Endothelial cell of umbilical vein (primary cell): ENCODE measurements around the gene A3GALT2. TPM values are rescaled to one million over a fixed set of nuclear protein-coding genes. Genes with fewer than 3 reads are reported as not detected.

Experiments used
- BruUV-seq: library from RNA; stranded (reverse); fragments of 400-500 nt; replicated peaks from 2 replicates; lab custom pipeline; 2021; lab: Mats Ljungman, UMichigan
- CTCF ChIA-PET: fragments of 300-600, 350-600 bp; sonication (Branson Sonifier 250); formaldehyde crosslinking; loops from one replicate; lab custom pipeline; 2021; ENCODE audit warnings: antibody characterized with exemption, inconsistent platforms; lab: Charles Lee
- POLR2A ChIA-PET: fragments of 300-600, 350-600 bp; sonication (Branson Sonifier 250); formaldehyde crosslinking; loops from one replicate; lab custom pipeline; 2021; ENCODE audit warnings: antibody characterized with exemption, inconsistent platforms; lab: Charles Lee
- DNase-seq: peaks from one replicate; pipeline ENCODE4 v3.0.0-alpha.2; 2011; ENCODE audit warnings: low read depth, low spot score
- FAIRE-seq: peaks from 2 replicates; lab custom pipeline; 2011; peaks lifted over from hg19 to GRCh38; lab: Jason Lieb, UNC
- H2AFZ ChIP-seq: 2 replicates; pipeline ENCODE4 v1.6.0; 2012; ENCODE audit warnings: low read depth, low read length, control low read depth, inconsistent platforms
- H3K27ac ChIP-seq: 2 replicates; pipeline ENCODE4 v1.5.1; 2011; ENCODE audit warnings: low read depth, mild to moderate bottlenecking, control low read depth, low read length, moderate library complexity; ENCODE audit not compliant: insufficient read depth
- H3K27me3 ChIP-seq, 2 experiments: 2 replicates each; pipeline versions ENCODE4 v1.6.0 to v1.6.1; 2011; ENCODE audit warnings: low read length in 2 of 2, mixed read lengths in 1 of 2; ENCODE audit not compliant: control insufficient read depth in 2 of 2, insufficient read depth in 2 of 2
- H3K36me3 ChIP-seq, 2 experiments: 2 replicates in 1 of 2; 3 replicates in 1 of 2; pipeline ENCODE4 v1.5.1; 2011; ENCODE audit warnings: low read length in 2 of 2, mild to moderate bottlenecking in 1 of 2, moderate library complexity in 1 of 2; ENCODE audit not compliant: control insufficient read depth in 2 of 2, insufficient read depth in 2 of 2; ENCODE audit errors: extremely low read depth in 1 of 2
- H3K4me1 ChIP-seq: 3 replicates; pipeline ENCODE4 v1.5.1; 2011; ENCODE audit warnings: mild to moderate bottlenecking, low read length; ENCODE audit not compliant: control insufficient read depth, insufficient read depth; ENCODE audit errors: extremely low read depth
- H3K4me2 ChIP-seq: 2 replicates; pipeline ENCODE4 v1.6.1; 2011; ENCODE audit warnings: low read length, control low read depth, mixed read lengths; ENCODE audit not compliant: insufficient read depth
- H3K4me3 ChIP-seq, 3 experiments: fragments of 200-600 bp in 1 of 3; sonication (generic), shearing (Covaris generic) in 1 of 3; replicated peaks in 1 of 3; 2 replicates each; pipeline ENCODE4 v1.5.1; 2011 to 2016; ENCODE audit warnings: control low read depth in 3 of 3, low read length in 3 of 3, mild to moderate bottlenecking in 2 of 3, inconsistent platforms in 1 of 3, low read depth in 1 of 3, moderate library complexity in 1 of 3; ENCODE audit not compliant: insufficient read depth in 1 of 3
- H3K79me2 ChIP-seq: 2 replicates; pipeline ENCODE4 v1.6.0; 2012; ENCODE audit warnings: low read length, inconsistent platforms; ENCODE audit not compliant: control insufficient read depth, insufficient read depth
- H3K9ac ChIP-seq: replicated peaks from 2 replicates; pipeline ENCODE3; 2011; ENCODE audit warnings: low read length, control low read depth; ENCODE audit not compliant: insufficient read depth; ENCODE audit errors: extremely low read depth
- H3K9me1 ChIP-seq: replicated peaks from 3 replicates; pipeline ENCODE4 v1.6.0; 2011; ENCODE audit warnings: mild to moderate bottlenecking, low read length; ENCODE audit not compliant: control insufficient read depth, insufficient read depth; ENCODE audit errors: extremely low read depth
- H3K9me3 ChIP-seq: replicated peaks from 2 replicates; pipeline ENCODE4 v1.5.1; 2012; ENCODE audit warnings: low read length, inconsistent platforms; ENCODE audit not compliant: control insufficient read depth, insufficient read depth
- H4K20me1 ChIP-seq: replicated peaks from 2 replicates; pipeline ENCODE3; 2011; ENCODE audit warnings: mild to moderate bottlenecking, low read length; ENCODE audit not compliant: control insufficient read depth, insufficient read depth; ENCODE audit errors: extremely low read depth
- EZH2 ChIP-seq: IDR thresholded peaks from 2 replicates; pipeline ENCODE4 v1.6.1; 2012; ENCODE audit warnings: borderline replicate concordance, low read depth, mild to moderate bottlenecking, moderate library complexity, low read length, inconsistent platforms; ENCODE audit not compliant: severe bottlenecking
- FOS ChIP-seq: IDR thresholded peaks from 2 replicates; pipeline ENCODE4 v1.6.1; 2011; ENCODE audit warnings: mild to moderate bottlenecking, low read length, moderate library complexity, borderline replicate concordance; ENCODE audit not compliant: insufficient read depth
- GATA2 ChIP-seq: IDR thresholded peaks from 2 replicates; pipeline ENCODE4 v1.7.0; 2011; ENCODE audit warnings: low read depth, mild to moderate bottlenecking, moderate library complexity, mixed read lengths, low read length; ENCODE audit not compliant: insufficient read length, insufficient read depth
- JUN ChIP-seq: IDR thresholded peaks from 2 replicates; pipeline ENCODE4 v1.6.1; 2011; ENCODE audit warnings: borderline replicate concordance, low read depth; ENCODE audit not compliant: insufficient read length, insufficient read depth
- MYC ChIP-seq: IDR thresholded peaks from one replicate; pipeline ENCODE4 v1.6.1; 2011; ENCODE audit warnings: mild to moderate bottlenecking, low read depth, low read length
- POLR2A ChIP-seq: IDR thresholded peaks from 2 replicates; pipeline ENCODE4 v1.6.1; 2012; ENCODE audit warnings: low read depth, mild to moderate bottlenecking, control low read depth, low read length
- POLR2AphosphoS5 ChIP-seq: IDR thresholded peaks from 2 replicates; pipeline ENCODE4 v1.6.1; 2012; ENCODE audit warnings: low read depth, mild to moderate bottlenecking, control low read depth, low read length, moderate library complexity; ENCODE audit not compliant: insufficient read depth
- dilution Hi-C: fragments of 300-500 bp; cut with MboI; formaldehyde crosslinking; loops from one replicate; pipeline ENCODE4 v1.15.0; 2019; ENCODE audit warnings: low sequenced_read_pairs; ENCODE audit not compliant: extremely low pct_ligation_motif_present
- intact Hi-C: fragments of 100-400 bp; cut with micrococcal nuclease; formaldehyde crosslinking; loops from one replicate; pipeline ENCODE4 v1.10.0; 2022
- microRNA counts: library from miRNA; unstranded; fragments of <30 nt; microRNA quantifications from one replicate; lab custom pipeline; 2016
- microRNA-seq: library from miRNA; unstranded; fragments of <30 nt; microRNA quantifications from one replicate; pipeline ENCODE4 v1.2.0, GENCODE V29; 2021; ENCODE audit warnings: borderline number of aligned reads, borderline replicate concordance
- polyA plus RNA-seq, 4 experiments: library from polyadenylated mRNA; depleted of rRNA in 3 of 4; stranded (reverse) in 3 of 4; unstranded in 1 of 4; fragments of >200 nt; gene quantifications; 2 replicates each; pipeline versions ENCODE4 v1.2.1 to v1.2.3, GENCODE V29; 2011 to 2012; ENCODE audit warnings: missing spikeins in 1 of 4
- small RNA-seq: library from RNA; depleted of rRNA; stranded (forward); fragments of <200 nt; gene quantifications from one replicate; pipeline ENCODE3, GENCODE V24; 2012; ENCODE audit warnings: low replicate concordance, low read depth; ENCODE audit not compliant: insufficient read depth, insufficient read length
- total RNA-seq: library from RNA; stranded (reverse); gene quantifications from 2 replicates; pipeline ENCODE4 v1.2.3, GENCODE V29; 2021
- TF ChIP-seq, protein P1 (sequence below): IDR thresholded peaks from 2 replicates; pipeline ENCODE4 v1.6.1; 2011; ENCODE audit not compliant: insufficient read depth, insufficient read length
- TF ChIP-seq, protein P2 (sequence below), 2 donors: IDR thresholded peaks; 1 replicate in 1 of 2; 2 replicates in 1 of 2; pipeline ENCODE4 v1.5.1; 2011; ENCODE audit warnings: low read length in 2 of 2, mild to moderate bottlenecking in 2 of 2, moderate library complexity in 2 of 2, control low read depth in 1 of 2, inconsistent platforms in 1 of 2, low read depth in 1 of 2; ENCODE audit not compliant: insufficient read depth in 1 of 2; ENCODE audit errors: extremely low read depth in 1 of 2

Gene A3GALT2
- total and polyA plus RNA-seq, 2 donors (not counting 3 experiments of a cell fraction or from before 2014, with no cell fraction given), result not detected

DNA sequence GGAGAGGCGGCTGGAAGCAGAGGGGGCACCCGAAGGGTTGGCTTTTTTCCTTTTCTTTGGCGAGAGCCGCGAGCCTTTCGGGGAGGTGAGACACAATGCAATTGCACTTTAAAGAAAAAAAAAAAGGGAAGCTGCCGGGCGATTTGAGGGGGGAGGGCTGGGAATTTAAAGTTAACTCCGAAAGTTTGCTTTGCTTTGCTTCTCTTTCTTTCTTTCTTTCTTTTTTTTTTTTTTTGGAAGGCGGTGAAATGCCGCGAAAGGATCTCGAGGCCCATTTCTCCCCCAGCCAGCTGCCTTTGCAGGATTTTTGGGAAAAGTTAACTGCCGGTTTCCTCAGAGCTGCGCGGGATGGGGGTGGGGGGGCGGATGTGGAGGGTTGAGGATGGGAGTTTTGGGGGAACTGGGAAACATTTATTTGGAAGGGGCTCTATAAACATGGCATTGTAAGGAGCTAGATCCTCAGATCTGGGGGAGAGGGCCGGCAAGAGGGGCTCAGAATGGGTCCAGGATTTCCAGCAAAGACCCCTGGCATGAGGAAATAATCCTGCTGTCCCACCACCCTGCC, 63.6 kb downstream of the A3GALT2 start:
- Histone ChIP-seq H3K4me1 (peaks cover 12% of the 10 kb centered on the region), H3K4me2 (peak overlapping the region; percentile 84), H3K9me1 (no peaks in the 10 kb centered on the region), H3K36me3 (no peaks in the 10 kb centered on the region), H3K27me3 (no peaks in the 10 kb centered on the region), H3K9me3 (no peaks in the 10 kb centered on the region), H3K9ac (peak overlapping the region; percentile 95), H3K79me2 (peaks cover 15% of the 10 kb centered on the region), H3K4me3 (peak overlapping the region; percentile 79 to 88 (median 81)), H4K20me1 (no peaks in the 10 kb centered on the region), H3K27ac (peak overlapping the region; percentile 76), H2AFZ (peak overlapping the region; percentile 41)
- BruUV-seq, result no TSS peak
- intact Hi-C loops, result loop anchor here (2.0 to 5.0 kb wide), 4 partner anchors 38 to 130 kb away; no protein-coding TSS in a partner anchor
- dilution Hi-C loops, result no loop called here
- TF ChIP-seq EZH2 (no peak), POLR2AphosphoS5 (no peak), POLR2A (no peak), JUN (no peak), MYC (no peak), FOS (no peak), GATA2 (no peak)
- TF ChIP-seq, protein P1, sequence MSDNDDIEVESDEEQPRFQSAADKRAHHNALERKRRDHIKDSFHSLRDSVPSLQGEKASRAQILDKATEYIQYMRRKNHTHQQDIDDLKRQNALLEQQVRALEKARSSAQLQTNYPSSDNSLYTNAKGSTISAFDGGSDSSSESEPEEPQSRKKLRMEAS, result no peak
- TF ChIP-seq, protein P2, sequence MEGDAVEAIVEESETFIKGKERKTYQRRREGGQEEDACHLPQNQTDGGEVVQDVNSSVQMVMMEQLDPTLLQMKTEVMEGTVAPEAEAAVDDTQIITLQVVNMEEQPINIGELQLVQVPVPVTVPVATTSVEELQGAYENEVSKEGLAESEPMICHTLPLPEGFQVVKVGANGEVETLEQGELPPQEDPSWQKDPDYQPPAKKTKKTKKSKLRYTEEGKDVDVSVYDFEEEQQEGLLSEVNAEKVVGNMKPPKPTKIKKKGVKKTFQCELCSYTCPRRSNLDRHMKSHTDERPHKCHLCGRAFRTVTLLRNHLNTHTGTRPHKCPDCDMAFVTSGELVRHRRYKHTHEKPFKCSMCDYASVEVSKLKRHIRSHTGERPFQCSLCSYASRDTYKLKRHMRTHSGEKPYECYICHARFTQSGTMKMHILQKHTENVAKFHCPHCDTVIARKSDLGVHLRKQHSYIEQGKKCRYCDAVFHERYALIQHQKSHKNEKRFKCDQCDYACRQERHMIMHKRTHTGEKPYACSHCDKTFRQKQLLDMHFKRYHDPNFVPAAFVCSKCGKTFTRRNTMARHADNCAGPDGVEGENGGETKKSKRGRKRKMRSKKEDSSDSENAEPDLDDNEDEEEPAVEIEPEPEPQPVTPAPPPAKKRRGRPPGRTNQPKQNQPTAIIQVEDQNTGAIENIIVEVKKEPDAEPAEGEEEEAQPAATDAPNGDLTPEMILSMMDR (IDR thresholded peaks at IDR 0.05; ENCODE audit: extremely low read depth in 1 of 2, insufficient read depth in 1 of 2, low read depth in 1 of 2, low read length in 2 of 2), result no peak
- DNase-seq (no peak), FAIRE-seq (peak; percentile 75)
- POLR2A ChIA-PET, result interaction anchor here (0.6 kb wide), 1 partner anchor 189 kb away, joined by 3 read pairs; no protein-coding TSS in a partner anchor
- CTCF ChIA-PET, result interaction anchor here (0.8 to 1.2 kb wide), 3 partner anchors 38 to 40 kb away, joined by 3 to 4 read pairs (median 4); no protein-coding TSS in a partner anchor

MicroRNA genes within 50 kb of the gene (microRNA counts, 767-probe panel; counts per million panel counts)
- microRNA hsa-miR-3605-5p (lab: Ali Mortazavi, UCI), result 723 counts per million, percentile 96 among the panel's probes with 10 or more counts

Small RNA genes lying within 50 kb of the gene (microRNA-seq; reads per million reads assigned to microRNA genes)
- gene MIR3605, result 5.0 reads per million, percentile 11 among the genes with 10 or more reads in this experiment

Small RNA genes lying within 50 kb of the gene (small RNA-seq; reads per million reads assigned to genes)
- not detected for gene RN7SKP16

Other genes with a start within 250 kb of the A3GALT2 start
- gene AZIN2, start 239.9 kb downstream of the A3GALT2 start, total RNA-seq, result 0.76 and 0.91 TPM in 2 replicates
- 1.3 and 1.4 TPM in 2 replicates for gene AZIN2, start 239.9 kb downstream of the A3GALT2 start, polyA plus RNA-seq
- 8.3 and 8.6 TPM in 2 replicates for gene TRIM62, start 139.1 kb downstream of the A3GALT2 start, total RNA-seq
- gene TRIM62, start 139.1 kb downstream of the A3GALT2 start, polyA plus RNA-seq, result 9.3 and 10.4 TPM in 2 replicates
- 35.3 and 36.9 TPM in 2 replicates for gene ZNF362, start 64.6 kb downstream of the A3GALT2 start, total RNA-seq
- gene ZNF362, start 64.6 kb downstream of the A3GALT2 start, polyA plus RNA-seq, result 28.4 and 48.0 TPM in 2 replicates
- gene PHC2, start 110.0 kb upstream of the A3GALT2 start, total RNA-seq, result 79.0 and 82.3 TPM in 2 replicates
- 59.6 and 65.6 TPM in 2 replicates for gene PHC2, start 110.0 kb upstream of the A3GALT2 start, polyA plus RNA-seq
- gene ZSCAN20, start 151.5 kb upstream of the A3GALT2 start, total RNA-seq, result 4.7 and 5.8 TPM in 2 replicates
- 1.0 and 1.2 TPM in 2 replicates for gene ZSCAN20, start 151.5 kb upstream of the A3GALT2 start, polyA plus RNA-seq